ENCODE data around the gene TPMT.

- TF ChIP-seq POLR2A (IDR thresholded peaks at IDR 0.05; ENCODE audit: low read length) (no peak), GATA1 (IDR thresholded peaks at IDR 0.05; ENCODE audit: low read depth, low read length) (no peak)
Measured at GRCh38 chr6:18186540-18187250, 31.8 kb upstream of the TPMT start.

All from erythroblast (primary cell).